Measurements from ENCODE around the gene STOX2.
"Not testable (repeated sequence)": the region's sequence is repeated elsewhere in the genome, so short reads cannot be mapped to it uniquely, and the experiment has no call there.

Gene STOX2

GRCh38 chr4:184028561-184029374 is 123.7 kb downstream of the STOX2 start:
- DNase-seq, result no peak

DNA sequence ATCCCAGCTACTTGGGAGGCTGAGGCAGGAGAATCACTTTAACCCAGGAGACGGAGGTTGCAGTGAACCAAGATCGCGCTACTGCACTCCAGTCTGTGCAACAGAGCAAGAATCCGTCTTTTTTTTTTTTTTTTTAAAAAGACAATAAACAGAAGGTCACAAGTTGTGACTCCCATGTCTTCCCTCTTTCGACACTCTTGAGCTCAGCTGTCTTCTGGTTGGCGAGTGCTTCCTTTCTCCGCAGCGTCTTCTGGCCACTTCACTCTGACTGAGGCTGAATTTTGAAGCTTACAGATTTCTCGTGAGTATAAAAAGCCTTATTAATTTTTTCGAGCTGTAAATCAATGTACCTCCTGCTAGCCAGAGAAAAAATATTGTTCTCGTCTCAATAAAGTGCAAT is 124.9 kb downstream of the STOX2 start:
- DNase-seq, result no peak

DNA sequence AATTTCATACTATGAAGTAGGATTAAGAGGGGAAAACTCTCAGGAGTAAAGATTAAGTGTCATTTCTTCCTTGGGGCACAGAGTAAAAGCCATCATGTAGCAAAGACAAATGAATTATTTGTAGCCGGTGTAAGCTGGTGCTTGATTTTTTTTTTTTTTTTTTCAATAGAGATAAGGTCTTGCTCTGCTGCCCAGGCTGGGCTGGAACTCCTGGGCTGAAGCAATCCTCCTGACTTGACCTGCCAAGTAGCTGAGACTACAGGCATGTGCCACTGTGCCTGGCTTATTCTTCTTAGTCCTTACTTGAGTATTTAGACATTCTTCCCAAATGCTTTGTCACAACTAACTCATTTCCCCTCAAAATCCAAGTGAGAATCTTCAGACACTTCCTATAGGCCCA is 125.7 kb downstream of the STOX2 start:
- no peak for DNase-seq

- no peak for DNase-seq
Measured at GRCh38 chr4:184032091-184032490, 127.0 kb downstream of the STOX2 start.

GRCh38 chr4:184039963-184040383 is 134.9 kb downstream of the STOX2 start:
- DNase-seq, result no peak

GRCh38 chr4:184041156-184041555 is 136.0 kb downstream of the STOX2 start:
- no peak for DNase-seq

- no peak for DNase-seq
Measured at GRCh38 chr4:184046148-184046547, 141.0 kb downstream of the STOX2 start.

DNA sequence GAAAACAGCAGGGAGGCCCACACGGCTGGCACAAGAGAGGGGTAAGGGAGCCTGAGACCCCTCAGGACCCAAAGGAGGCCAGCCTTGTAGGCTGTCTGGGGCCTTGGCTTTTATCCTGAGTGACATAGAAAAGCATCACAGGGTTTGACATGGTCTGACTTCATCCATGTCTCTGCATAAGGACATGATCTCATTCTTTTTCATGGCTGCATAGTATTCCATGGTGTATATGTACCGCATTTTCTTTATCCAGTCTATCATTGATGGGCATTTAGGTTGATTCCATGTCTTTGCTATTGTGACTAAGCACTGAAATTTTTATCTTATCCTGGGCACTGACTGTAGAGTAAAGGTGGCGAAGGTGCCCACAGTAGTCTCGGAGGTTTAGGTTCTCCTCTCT is 146.2 kb downstream of the STOX2 start:
- DNase-seq, result not testable (repeated sequence)

GRCh38 chr4:184052616-184053015 is 147.5 kb downstream of the STOX2 start:
- no peak for DNase-seq

DNA sequence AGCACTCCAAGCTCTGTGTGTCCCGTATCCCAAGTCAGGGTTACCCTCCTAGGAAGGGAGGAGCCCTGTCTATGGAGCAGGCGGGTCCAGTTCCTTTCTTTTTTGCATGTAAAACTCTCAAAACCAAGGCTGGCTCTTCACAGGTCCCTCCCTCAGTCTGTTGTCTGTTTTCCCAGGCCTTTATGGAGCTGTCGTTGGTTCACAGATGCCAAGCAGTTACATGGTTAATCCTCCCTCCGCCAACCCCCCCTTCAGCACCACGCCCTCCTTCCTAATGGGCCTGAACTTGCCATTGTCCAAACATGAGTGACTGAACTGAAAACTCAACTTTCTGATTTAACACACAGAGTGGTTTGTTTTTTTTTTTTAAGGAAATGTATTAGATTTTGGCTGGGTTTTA is 148.3 kb downstream of the STOX2 start:
- DNase-seq, result no peak

DNA sequence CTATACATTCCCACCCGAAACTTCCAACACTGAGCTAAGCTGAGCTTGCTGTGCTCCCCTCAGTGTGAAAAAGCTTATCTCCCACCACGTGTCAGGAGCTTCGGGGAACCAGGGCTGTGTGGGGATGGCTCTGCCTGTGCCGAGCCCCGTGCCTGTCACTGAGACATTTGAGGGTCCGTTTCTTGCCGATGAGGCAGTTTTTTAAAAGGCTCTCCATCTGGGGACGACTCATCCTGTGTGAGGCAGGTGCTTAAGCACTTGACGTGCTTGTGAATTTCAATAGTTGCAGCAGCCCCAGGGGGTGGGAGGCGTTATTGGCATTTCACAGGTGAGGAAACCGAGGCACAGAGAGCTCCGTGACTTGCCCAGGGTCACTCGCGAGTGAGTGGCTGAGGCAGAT is 151.8 kb downstream of the STOX2 start:
- DNase-seq, result no peak

- no peak for DNase-seq
Measured at GRCh38 chr4:184058026-184058425, 152.9 kb downstream of the STOX2 start.

DNA sequence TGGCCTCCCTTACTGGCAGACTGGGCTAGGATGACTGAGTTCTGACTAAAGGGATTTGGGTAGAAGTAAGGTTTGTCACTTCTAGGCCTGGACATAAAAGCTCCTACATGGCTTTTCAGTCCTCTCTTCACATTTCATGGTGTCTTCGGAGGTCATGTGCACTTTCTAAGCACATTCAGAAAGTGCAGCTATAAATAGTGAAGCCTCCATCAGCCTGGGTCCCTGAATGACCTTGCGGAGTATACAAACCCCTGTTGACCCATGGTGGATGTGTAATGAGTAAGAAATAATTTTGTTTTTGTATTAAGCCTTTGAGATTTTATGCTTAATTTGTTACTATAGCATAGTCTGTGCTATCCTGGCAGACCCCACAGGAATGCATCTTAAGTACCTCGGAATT is 154.0 kb downstream of the STOX2 start:
- no peak for DNase-seq

DNA sequence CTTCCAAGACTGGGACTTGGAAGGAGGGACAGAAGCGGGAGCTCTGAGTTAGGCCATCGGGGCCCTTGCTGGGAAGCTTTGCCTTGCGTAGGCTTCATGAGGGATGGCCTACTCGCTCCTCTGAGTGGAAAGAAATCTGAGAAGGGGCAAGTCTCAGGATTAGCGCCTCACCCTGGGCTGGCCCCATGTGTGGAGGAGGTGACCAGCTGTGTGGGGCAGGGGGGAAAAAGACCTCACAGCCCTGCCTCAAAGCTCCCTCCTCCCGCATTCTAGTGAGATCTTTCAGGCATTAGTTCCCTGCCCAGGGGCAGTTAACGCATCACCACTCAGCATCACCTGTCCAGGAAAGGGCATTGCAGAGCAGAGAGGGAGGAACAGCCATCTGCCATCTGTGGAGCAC is 156.5 kb downstream of the STOX2 start:
- no peak for DNase-seq

- DNase-seq, result no peak
Measured at GRCh38 chr4:184062769-184063168, 157.7 kb downstream of the STOX2 start.

GRCh38 chr4:184064877-184065276 is 159.8 kb downstream of the STOX2 start:
- no peak for DNase-seq

DNA sequence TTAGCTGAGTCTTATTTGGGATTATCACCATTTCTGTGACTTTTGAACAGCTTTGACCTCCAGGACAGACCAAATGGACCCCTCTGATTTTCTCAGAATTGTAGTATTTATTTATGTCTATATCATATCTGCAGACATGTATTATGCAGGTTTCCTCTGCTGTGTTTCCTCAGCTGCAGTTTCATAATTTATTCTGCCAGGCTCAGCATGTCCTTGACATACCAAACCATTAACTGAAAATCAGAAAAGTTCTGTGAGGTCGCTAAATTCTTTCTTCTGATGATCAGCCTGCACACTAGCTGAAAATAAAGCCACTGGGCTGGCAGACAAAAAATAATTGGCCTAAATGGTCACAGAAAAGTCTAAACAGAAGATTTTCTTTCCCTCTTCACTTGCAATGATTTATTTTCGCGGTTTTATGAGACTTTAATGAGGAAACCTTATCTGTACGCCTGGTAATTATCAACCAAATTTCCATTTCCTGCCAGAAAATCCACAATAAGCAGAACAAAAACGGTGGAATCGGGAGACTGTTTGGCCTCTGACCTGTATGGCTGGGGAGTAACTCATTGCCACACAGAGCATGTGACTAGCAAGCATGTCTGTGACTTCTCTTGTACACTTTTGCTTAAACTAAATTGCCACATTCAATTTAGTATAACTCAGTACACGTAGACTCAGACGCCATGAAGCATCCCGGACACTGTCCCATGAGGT is 161.6 kb downstream of the STOX2 start:
- DNase-seq, result no peak

DNA sequence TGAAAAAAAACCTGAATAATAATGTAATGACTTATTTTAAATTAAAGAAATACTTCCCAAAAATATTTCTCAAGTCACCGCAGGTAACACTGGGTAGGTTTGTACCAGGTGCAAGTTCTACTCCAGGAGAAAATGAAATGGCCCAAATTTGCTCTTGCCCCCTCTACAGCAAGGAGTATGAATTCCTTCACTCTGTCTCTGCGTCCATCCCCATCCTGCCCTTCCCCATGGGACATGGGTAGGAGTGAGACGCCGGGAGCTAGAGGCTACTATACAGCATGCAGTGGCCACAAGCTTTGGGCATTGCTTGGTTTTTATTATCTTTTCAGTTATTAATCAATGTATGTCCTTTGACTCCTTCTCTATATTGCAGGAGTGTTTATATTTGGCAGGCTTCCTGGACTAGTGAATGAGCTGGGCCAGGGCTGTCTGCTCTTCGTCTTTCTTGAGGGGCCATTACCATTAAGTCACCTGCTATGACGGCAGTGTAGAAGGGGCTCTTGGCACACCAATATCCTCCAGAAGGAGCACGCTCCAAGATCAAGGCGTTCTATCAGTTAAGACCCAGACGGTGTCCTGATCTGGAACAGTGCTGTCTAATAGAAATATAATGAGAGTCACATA is 162.9 kb downstream of the STOX2 start:
- no peak for DNase-seq

Data from NCI-H2029 (cell line).